Panc1 (cell line): ENCODE data around the gene PGA3. TPM values are rescaled to one million over a fixed set of nuclear protein-coding genes. Genes with fewer than 3 reads are reported as not detected.

Experiments used
- ATAC-seq: fragments of 200-7000 bp; cut with Tn5 transposase; 2 replicates; pipeline ENCODE4 v1.9.1; 2020; ENCODE audit warnings: mild to moderate bottlenecking, moderate library complexity
- BruUV-seq: library from RNA; stranded (reverse); fragments of 400-500 nt; replicated peaks from 2 replicates; lab custom pipeline; 2021; lab: Mats Ljungman, UMichigan
- CTCF ChIA-PET: fragments of 300-600 bp; sonication (Branson Sonifier 250); formaldehyde crosslinking; loops from one replicate; lab custom pipeline; 2022; ENCODE audit warnings: antibody characterized with exemption; lab: Charles Lee
- POLR2A ChIA-PET: fragments of 300-600 bp; sonication (Branson Sonifier 250); formaldehyde crosslinking; loops from one replicate; lab custom pipeline; 2022; ENCODE audit warnings: antibody characterized with exemption; lab: Charles Lee
- DNase-seq: peaks from one replicate; pipeline ENCODE4 v3.0.0-alpha.2; 2010; ENCODE audit warnings: low read depth, low spot score
- H3K27ac ChIP-seq: 2 replicates; pipeline ENCODE4 v1.5.1; 2011; ENCODE audit warnings: mild to moderate bottlenecking, low read length, inconsistent platforms
- H3K27me3 ChIP-seq: fragments of 200-500 bp; sonication (Bioruptor generic); 2 replicates; pipeline ENCODE4 v1.6.0; 2014; ENCODE audit warnings: low read length, inconsistent platforms; ENCODE audit not compliant: control insufficient read depth, insufficient read depth
- H3K36me3 ChIP-seq: fragments of 200-500 bp; sonication (Bioruptor generic); 2 replicates; pipeline ENCODE4 v1.5.1; 2014; ENCODE audit warnings: inconsistent platforms, mild to moderate bottlenecking, low read length, moderate library complexity; ENCODE audit not compliant: control insufficient read depth, insufficient read depth
- H3K4me1 ChIP-seq: 2 replicates; pipeline ENCODE4 v1.5.1; 2011; ENCODE audit warnings: inconsistent platforms, mild to moderate bottlenecking, low read length, moderate library complexity; ENCODE audit not compliant: control insufficient read depth, insufficient read depth
- H3K4me3 ChIP-seq, 2 experiments: 2 replicates each; pipeline ENCODE4 v1.5.1; 2011 to 2012; ENCODE audit warnings: low read depth in 2 of 2, low read length in 2 of 2, mild to moderate bottlenecking in 2 of 2, inconsistent platforms in 1 of 2, moderate library complexity in 1 of 2
- H3K9me3 ChIP-seq: fragments of 200-500 bp; sonication (Bioruptor generic); 2 replicates; pipeline ENCODE4 v1.5.1; 2014; ENCODE audit warnings: low read depth, mild to moderate bottlenecking, inconsistent platforms, low read length, moderate library complexity; ENCODE audit not compliant: control insufficient read depth, insufficient read depth
- CTCF ChIP-seq: fragments of 450-650 bp; IDR thresholded peaks from 2 replicates; pipeline ENCODE4 v1.5.1; 2017; ENCODE audit warnings: mild to moderate bottlenecking
- POLR2AphosphoS5 ChIP-seq: IDR thresholded peaks from 2 replicates; pipeline ENCODE4 v1.6.1; 2012; ENCODE audit warnings: mild to moderate bottlenecking, low read depth, low read length, moderate library complexity
- REST ChIP-seq, 2 experiments: IDR thresholded peaks; 2 replicates each; pipeline ENCODE4 v1.6.1; 2011 to 2012; ENCODE audit warnings: low read depth in 2 of 2, control low read depth in 1 of 2, low read length in 1 of 2, mild to moderate bottlenecking in 1 of 2, moderate library complexity in 1 of 2; ENCODE audit not compliant: insufficient read depth in 1 of 2
- SIN3A ChIP-seq: IDR thresholded peaks from 2 replicates; pipeline ENCODE4 v1.6.1; 2012; ENCODE audit warnings: low read depth, mild to moderate bottlenecking, low read length, moderate library complexity, borderline replicate concordance; ENCODE audit not compliant: insufficient read depth
- TCF7L2 ChIP-seq: IDR thresholded peaks from 2 replicates; pipeline ENCODE4 v1.6.1; 2011; ENCODE audit warnings: mild to moderate bottlenecking, low read depth, low read length, inconsistent platforms
- in situ Hi-C: cut with HindIII; loops from 2 replicates; pipeline ENCODE4 v1.10.0; 2016; ENCODE audit warnings: low sequenced_read_pairs, low pct_unique_long_range_greater_than_20kb
- intact Hi-C: fragments of 100-400 bp; cut with micrococcal nuclease; formaldehyde crosslinking; loops from one replicate; pipeline ENCODE4 v1.10.0; 2022; ENCODE audit not compliant: unreplicated experiment
- total RNA-seq: library from RNA; stranded (reverse); gene quantifications from one replicate; pipeline ENCODE4 v1.2.1, GENCODE V29; 2021; ENCODE audit not compliant: unreplicated experiment

PGA3 gene
- total RNA-seq, 1 experiment from 2014 or later: not detected

- Histone ChIP-seq H3K9me3 (no peaks in the 10 kb centered on the region), H3K4me3 (no peak overlapping the region), H3K27me3 (peaks cover 4% of the 10 kb centered on the region; the same call in 1 of the 2 replicates), H3K36me3 (no peaks in the 10 kb centered on the region), H3K27ac (no peak overlapping the region), H3K4me1 (no peaks in the 10 kb centered on the region)
- ATAC-seq (peak; percentile 65; the same call in 1 of the 2 replicates), DNase-seq (no peak)
- TF ChIP-seq POLR2AphosphoS5 (no peak), CTCF (no peak), SIN3A (no peak), TCF7L2 (no peak), REST (IDR thresholded peaks at IDR 0.05; ENCODE audit: insufficient read depth in 1 of 2, low read depth in 2 of 2, low read length in 1 of 2) (no peak)
- in situ Hi-C loops (no loop called here), intact Hi-C loops (no loop called here)
- BruUV-seq: no TSS peak
- ChIA-PET CTCF (no interaction called here), POLR2A (interaction anchor here (0.6 kb wide), 1 partner anchor 133 kb away, joined by 3 read pairs; no protein-coding TSS in a partner anchor)
Measured at GRCh38 chr11:61194169-61194671, 9.1 kb upstream of the PGA3 start.

GRCh38 chr11:61194981-61195695, 8.2 kb upstream of the PGA3 start:
- CTCF ChIA-PET: no interaction called here
- H3K36me3 ChIP-seq: no peaks in the 10 kb centered on the region
- intact Hi-C loops: no loop called here
- no TSS peak for BruUV-seq
- no peak for TF ChIP-seq TCF7L2
- in situ Hi-C loops: no loop called here
- no peaks in the 10 kb centered on the region for H3K4me1 ChIP-seq
- H3K27me3 ChIP-seq: peaks cover 4% of the 10 kb centered on the region; the same call in 1 of the 2 replicates
- DNase-seq (no peak), ATAC-seq (no peak)
- H3K27ac ChIP-seq: no peak overlapping the region
- POLR2A ChIA-PET: no interaction called here
- no peaks in the 10 kb centered on the region for H3K9me3 ChIP-seq
- no peak overlapping the region for H3K4me3 ChIP-seq

GRCh38 chr11:61195719-61196118, 7.6 kb upstream of the PGA3 start:
- peak; percentile 51; the same call in 1 of the 2 replicates for ATAC-seq
- CTCF ChIA-PET: no interaction called here

More at GRCh38 chr11:61195719-61196118, 7.6 kb upstream of the PGA3 start:
- in situ Hi-C loops: no loop called here
- no peaks in the 10 kb centered on the region for H3K36me3 ChIP-seq
- no peak overlapping the region for H3K4me3 ChIP-seq
- no peaks in the 10 kb centered on the region for H3K9me3 ChIP-seq
- DNase-seq: no peak
- peaks cover 4% of the 10 kb centered on the region; the same call in 1 of the 2 replicates for H3K27me3 ChIP-seq
- no peak for TF ChIP-seq REST (IDR thresholded peaks at IDR 0.05; ENCODE audit: insufficient read depth in 1 of 2, low read depth in 2 of 2, low read length in 1 of 2)
- TF ChIP-seq SIN3A: no peak
- no peak for TF ChIP-seq POLR2AphosphoS5
- TF ChIP-seq TCF7L2: no peak
- no peak for TF ChIP-seq CTCF
- H3K27ac ChIP-seq: no peak overlapping the region
- BruUV-seq: no TSS peak
- no peaks in the 10 kb centered on the region for H3K4me1 ChIP-seq
- POLR2A ChIA-PET: no interaction called here
- intact Hi-C loops: no loop called here
